Activated CD4-positive, CD25-positive, alpha-beta regulatory T cell treated with anti-CD3 and anti-CD28 coated beads, Interleukin-2, amount 50 U/mL, for 24 hours (primary cell): ENCODE measurements around the gene CHMP4A.
"Not testable (repeated sequence)": the region's sequence is repeated elsewhere in the genome, so short reads cannot be mapped to it uniquely, and the experiment has no call there.

Source experiments
- ATAC-seq, 2 donors: fragments of 150-1000 bp; cut with Tn5 transposase; one replicate each; pipeline ENCODE4 v1.10.0; 2021; ENCODE audit warnings: mild to moderate bottlenecking in 1 of 2, moderate library complexity in 1 of 2

CHMP4A gene

DNA sequence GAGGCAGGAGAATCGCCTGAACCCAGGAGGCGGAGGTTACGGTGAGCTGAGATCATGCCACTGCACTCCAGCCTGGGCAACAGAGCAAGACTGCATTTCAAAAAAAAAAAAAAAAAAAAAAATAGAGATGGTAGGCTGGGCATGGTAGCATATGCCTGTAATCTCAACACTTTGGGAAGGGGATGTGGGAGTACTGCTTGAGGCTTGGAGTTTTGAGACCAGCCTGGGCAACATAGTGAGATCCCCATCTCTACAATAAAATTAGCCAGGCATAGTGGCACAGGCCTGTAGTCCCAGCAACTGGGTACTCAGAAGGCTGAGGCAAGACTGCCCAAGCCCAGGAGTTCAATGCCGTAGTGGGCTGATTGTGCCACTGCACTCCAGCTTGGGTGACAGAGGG is 9.7 kb upstream of the CHMP4A start:
- not testable (repeated sequence) for ATAC-seq

DNA sequence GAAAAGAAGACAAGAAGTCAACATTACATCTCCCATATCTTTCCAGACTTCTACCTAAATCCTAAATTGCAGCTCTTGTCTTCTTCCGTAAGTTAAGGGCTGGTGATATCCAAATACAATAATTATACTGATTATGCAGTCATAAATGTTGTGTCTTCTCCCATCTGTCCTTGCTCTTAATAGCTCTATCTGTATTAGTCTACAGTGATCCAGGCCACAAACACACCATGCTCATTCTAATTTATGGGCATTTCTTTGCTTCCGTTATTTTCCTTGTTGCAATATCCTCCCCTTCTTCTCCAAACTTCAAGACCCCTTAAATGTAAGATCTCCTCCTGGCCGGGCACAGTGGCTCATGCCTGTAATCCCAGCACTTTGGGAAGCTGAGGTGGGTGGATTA is 6.2 kb upstream of the CHMP4A start:
- no peak for ATAC-seq

DNA sequence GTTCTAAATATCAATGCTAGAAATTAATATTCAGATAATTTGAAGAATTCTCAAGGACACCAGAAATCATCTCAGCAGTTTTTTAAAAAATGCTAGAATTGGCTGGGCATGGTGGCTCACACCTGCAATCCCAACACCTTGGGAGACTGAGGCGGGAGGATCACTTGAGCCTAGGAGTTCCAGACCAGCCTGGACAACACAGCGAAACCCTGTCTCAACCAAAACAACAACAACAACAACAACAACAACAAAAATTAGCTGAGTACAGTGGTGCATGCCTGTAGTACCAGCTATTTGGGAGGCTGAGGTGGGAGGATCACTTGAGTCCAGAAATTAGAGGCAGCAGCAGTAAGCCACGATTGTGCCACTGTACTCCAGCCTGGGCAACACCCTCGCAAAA is 5.8 kb upstream of the CHMP4A start:
- no peak for ATAC-seq

DNA sequence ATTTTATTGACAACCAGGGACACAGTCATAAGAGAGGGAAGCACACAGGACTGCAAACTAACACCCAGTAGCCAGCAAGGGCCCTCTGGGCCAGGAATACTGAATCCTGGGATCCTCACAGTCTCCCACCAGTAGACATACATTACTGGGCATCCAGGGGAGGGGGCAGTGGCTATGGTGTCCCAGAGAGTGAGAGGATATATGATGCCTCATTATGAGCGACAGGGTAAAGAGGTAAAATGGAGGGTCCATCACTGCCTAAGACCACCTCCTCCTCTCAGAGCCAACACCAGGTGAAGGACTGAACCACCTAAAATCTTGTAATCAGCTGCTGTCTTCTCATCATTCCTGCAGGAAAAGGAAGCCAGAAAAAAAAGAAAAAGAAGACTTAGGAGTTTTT is 3.6 kb upstream of the CHMP4A start:
- not testable (repeated sequence) for ATAC-seq

DNA sequence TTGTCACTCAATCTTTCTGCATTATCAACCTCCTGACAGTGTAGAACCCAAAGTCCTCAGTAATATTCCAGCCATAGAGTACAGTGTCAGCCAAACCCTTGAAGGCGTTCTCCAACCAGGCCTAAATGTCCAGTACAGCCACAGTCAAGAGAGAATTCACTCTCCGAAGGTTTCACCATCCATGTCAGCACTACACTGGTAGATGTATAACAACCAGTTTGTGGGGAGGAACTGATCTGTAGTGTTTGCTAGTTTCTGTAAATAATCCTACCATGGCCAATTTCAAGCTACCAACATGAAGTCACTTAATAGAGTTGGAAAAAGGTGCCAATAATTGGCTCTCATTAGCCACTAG is 3.0 kb upstream of the CHMP4A start:
- ATAC-seq: no peak

DNA sequence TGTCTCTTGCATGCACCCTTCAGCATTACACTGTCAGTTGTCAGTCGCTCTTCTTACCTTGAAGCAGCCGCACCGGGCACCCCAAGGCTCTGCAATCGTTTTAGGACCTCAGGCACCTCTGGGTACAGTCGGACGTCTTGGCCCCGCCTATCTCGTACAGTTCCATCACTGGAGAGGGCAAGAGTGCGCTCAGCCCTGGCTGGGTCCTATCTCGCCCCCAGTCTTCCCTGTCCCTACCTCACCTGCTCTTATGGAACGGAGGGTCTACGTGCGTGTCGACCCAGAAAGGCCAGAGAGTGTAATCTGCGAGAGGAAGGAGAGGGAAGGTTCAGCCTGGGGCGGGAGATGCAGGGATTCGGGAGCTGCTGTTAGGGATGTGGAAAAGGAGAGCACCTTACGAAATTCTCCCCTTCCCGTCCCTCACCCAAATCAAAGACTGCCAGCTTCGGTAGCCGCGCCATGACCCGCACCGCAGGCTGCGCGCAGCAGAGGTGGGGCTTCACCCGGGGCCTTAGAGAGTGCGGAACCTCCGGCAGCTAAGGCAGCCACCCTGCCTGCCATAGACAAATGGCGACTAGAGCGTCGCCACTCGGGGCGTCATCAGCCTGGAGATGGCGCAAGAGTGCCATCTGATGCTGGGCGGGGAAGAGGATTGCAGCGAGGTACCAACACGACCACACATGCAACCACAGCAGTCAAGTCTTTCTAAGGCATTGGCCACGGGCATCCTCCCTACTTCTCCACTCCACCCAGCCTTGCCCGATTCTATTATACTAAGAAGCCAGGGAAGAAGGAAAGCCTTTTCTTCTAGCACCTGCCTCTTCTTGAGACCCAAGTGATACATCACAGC is 2.4 kb upstream of the CHMP4A start, which contains the start of gene MDP1:
MDP1 (minus strand) TSS at position 572 of the 850 bp plus-strand sequence; CDS start at position 461, 111 bp downstream.
- ATAC-seq: peak; percentile 67 to 68

DNA sequence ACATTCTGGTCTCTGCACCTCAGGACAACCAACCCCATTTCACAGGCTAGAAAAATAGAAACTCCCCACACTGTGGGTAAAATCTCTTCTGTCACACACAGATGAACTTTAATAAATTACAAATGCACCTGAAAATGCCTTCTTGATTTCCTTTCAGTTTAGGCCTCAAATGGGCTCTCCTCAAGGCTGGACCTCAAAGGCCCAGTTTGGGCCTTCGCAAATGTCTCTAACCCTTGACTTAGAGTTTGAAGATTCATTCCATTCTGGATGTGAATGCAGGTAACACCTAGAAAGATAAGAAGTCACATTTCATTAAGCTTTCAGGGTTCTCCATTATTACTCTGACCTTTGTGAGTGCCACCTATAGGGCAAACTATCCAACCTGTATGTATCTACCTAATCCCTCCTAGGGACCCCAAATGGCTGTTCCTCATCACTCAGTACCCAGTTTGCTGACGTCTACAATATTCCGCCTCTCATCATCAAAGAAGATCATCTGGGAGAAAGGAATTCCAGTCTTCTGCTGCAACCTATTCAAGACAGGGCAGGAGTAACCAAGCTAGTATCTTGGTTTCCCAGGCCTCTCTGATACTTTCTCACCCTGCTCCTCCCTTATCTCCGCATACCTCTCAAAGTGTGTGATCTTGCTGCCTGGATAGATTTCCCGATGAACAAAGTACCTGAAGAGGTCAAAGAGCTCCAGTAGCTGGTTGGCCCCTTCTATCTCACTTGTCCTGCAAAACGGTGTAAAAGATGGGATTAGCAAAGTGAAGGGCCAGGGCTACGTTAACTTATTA is 776 bp upstream of the CHMP4A start:
- no peak for ATAC-seq

DNA sequence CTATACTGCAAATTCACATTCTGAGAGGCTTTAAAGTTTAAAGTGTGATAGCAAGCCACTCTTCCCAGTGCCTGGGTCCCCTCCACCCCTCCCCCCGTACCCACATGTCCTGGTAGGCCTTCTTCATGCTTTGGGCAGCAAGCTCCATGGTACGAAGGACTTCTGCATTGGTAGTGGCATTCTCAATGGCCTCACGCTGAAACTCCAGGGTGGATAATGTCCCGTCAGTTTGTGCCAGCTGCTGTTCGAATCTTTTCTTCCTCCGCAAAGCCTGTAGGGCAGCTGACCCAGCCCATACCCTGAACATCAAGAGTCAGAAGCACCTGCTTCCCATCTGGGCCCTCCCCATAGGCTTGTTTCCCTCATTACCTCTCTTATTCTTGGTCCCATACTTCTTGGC is 2.0 kb downstream of the CHMP4A start:
- ATAC-seq: no peak

DNA sequence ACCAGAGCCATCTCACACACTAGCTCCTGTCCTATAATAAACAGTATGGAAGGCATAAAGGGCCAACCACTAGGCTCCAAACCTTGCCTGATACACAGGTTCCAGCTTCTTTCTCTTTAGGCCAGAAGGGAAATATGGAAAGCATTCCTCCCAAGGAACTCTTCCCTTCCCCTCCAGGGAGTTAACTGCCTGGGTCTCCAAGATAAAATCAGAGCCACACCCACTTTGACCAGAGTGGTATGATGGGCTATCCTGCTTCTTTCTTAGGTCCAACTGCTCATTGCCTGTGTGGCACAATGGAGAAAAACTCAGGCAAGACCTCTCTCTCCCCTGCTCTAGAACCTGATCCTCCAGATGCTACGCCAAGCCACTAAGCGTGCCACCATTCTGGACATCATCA is 5.7 kb downstream of the CHMP4A start:
- ATAC-seq: no peak

DNA sequence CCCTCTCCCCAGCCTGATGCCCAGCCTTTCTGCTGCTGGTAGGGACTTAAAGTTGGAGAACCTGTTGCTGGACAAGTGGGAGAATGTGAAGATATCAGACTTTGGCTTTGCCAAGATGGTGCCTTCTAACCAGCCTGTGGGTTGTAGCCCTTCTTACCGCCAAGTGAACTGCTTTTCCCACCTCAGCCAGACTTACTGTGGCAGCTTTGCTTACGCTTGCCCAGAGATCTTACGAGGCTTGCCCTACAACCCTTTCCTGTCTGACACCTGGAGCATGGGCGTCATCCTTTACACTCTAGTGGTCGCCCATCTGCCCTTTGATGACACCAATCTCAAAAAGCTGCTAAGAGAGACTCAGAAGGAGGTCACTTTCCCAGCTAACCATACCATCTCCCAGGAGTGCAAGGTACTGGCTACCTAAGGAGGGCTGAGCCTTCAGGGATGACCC is 6.2 kb downstream of the CHMP4A start:
- ATAC-seq: no peak

DNA sequence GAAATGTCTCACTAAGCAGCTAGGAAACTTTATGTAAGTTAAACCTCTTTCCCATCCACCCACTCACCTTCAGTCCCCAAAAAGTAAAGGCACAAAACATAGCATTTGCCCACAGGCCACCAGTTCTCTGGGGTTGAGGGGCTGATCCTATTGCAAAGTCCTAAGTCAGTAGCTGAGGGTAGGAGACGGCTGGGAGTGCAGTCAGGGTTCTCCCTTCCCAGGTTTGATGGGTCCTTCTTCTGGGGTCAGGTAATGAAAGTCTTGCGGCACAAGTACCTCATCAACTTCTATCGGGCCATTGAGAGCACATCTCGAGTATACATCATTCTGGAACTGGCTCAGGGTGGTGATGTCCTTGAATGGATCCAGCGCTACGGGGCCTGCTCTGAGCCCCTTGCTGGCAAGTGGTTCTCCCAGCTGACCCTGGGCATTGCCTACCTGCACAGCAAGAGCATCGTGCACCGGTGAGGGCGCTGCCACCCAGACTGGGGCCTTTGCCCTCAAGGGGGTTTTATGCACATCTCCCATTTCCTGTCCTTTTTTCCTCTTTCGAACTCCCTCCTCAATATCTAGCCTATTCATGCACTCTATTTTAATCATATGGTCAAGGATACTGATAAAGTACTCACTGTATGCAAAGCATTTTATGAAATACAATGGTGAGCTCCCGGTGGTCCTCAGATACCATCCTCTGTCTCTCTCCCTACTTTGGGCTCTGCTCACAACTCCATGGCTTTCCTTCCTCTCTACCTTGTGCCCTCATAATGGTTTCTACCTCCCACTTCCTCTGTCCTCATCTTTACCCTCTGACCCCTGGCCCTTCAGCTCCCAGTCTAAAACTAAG is 6.8 kb downstream of the CHMP4A start:
- no peak for ATAC-seq

DNA sequence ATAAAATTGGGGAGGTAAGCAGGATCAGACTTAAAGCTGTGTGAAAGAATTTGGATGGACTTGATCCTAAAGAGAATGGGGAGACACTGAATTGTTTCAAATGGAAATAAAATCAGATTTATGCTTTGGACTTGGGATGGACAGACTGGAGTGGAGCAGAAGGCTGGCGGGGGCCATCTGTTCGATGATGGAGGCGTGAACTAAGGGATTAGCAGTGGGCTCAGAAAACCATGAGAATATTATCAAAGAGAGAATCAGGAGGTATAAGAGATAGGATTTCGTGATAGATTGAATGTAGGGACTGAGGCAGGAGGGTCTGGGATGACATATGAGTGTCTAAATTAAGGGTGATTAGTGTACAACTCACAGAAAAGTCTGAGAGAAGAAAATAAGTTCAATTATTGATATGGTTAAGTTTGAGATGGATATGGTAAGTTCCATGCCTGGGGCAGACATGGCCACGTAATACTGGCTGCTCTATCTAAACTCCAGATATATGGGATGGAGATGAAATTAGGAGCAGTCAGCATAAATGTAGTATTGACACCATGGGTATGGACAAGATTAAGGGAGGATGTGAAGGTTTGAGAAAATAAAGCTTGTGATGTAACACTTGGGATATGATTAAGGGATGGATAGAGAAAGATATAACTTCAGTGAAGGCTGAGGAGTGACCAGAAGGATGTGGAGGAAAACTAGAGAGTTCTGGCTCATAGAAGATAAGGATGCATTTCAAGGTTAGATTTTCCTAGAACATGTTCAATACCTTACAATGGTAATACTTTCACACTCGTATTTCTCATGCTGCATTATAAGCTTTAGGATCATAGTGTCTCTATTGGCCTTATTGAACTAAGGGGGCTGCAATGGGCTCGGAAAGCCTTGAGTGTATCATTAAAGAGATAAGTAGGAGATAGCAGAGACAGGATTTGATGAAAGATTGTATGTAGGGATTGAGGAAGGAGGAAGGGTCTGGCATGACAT is 8.8 kb downstream of the CHMP4A start:
- ATAC-seq: no peak

DNA sequence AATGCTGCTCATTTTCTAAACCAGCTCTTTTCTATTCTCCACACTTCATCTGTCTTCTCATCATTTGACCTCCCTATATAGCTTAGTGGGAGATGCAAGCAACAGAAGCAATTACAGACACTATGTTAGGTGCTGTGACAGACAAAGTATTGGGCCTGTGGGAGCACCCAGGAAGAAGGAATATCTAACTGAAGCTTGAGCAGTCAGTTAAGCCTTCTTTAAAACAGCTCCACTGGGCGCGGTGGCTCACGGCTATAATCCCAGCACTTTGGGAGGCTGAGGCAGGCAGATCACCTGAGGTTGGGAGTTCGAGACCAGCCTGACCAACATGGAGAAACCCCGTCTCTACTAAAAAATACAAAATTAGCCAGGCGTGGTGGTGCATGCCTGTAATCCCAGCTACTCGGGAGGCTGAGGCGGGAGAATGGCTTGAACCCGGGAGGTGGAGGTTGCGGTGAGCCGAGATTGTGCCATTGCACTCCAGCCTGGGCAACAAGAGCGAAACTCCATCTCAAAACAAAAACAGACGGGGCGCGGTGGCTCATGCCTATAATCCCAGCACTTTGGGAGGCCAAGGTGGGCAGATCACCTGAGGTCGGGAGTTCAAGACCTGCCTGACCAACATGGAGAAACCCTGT is 9.9 kb downstream of the CHMP4A start:
- ATAC-seq: not testable (repeated sequence)

DNA sequence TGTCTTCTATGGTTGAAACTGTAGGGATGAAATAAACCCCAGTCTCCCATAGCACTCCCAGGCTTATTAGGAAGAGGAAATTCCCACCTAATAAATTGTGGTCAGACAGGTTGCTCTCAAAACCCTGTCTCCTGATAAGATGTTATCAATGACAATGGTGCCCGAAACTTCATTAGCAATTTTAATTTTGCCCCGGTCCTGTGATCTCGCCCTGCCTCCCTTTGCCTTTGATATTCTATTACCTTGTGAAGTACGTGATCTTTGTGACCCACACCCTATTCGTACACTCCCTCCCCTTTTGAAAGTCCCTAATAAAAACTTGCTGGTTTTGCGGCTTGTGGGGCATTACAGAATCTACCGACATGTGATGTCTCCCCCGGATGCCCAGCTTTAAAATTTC is 10.8 kb downstream of the CHMP4A start:
- not testable (repeated sequence) for ATAC-seq

DNA sequence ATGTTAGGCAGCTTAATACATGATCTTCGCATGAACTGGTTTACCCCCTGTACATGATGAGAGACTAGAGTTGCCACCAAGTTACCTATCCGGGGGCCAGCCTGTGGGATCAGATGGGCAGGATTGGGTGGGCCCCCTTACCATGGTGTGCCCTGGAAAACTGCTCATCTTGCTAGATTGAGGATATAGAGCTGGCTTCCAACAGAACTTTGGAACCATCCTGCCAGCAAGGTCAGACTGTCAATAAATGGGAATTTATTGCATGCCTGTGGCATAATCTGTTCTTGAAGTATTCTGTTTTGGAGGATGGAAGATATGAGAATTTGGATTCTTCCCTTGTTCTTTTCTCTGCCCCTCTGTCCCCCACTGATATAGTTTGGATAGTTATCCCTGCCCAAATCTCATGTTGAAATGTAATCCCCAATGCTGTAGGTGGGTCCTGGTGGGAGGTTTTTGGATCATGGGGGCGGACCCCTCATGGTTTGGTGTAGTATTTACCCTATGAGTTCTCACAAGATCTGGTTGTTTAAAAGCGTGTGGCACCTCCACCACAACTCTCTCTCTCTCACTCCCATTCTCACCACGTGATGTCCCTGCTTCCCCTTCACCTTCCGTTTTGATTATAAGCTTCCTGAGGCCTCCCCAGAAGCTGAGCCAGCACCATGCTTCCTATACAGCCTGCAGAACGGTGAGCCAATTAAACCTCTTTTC is 14.3 kb downstream of the CHMP4A start:
- ATAC-seq: no peak

DNA sequence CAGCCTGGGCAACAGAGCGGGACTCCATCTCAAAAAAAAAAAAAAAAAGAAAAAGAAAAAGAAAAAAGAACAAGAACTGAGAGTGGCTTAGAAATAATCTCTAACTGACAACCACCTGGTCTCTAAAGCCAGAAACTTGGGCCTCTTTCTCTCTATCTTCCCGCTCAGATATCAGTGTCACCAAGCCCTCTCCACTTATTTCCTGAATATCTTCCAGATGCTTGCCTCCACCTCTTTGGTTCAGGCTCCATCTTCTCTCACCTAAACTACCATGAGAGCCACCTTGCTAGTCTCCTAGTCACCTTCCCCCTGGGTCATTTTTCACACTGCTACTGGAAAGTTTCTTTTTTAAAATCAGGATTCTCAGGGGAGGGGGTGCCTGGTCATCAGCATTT is 16.2 kb downstream of the CHMP4A start:
- no peak for ATAC-seq

DNA sequence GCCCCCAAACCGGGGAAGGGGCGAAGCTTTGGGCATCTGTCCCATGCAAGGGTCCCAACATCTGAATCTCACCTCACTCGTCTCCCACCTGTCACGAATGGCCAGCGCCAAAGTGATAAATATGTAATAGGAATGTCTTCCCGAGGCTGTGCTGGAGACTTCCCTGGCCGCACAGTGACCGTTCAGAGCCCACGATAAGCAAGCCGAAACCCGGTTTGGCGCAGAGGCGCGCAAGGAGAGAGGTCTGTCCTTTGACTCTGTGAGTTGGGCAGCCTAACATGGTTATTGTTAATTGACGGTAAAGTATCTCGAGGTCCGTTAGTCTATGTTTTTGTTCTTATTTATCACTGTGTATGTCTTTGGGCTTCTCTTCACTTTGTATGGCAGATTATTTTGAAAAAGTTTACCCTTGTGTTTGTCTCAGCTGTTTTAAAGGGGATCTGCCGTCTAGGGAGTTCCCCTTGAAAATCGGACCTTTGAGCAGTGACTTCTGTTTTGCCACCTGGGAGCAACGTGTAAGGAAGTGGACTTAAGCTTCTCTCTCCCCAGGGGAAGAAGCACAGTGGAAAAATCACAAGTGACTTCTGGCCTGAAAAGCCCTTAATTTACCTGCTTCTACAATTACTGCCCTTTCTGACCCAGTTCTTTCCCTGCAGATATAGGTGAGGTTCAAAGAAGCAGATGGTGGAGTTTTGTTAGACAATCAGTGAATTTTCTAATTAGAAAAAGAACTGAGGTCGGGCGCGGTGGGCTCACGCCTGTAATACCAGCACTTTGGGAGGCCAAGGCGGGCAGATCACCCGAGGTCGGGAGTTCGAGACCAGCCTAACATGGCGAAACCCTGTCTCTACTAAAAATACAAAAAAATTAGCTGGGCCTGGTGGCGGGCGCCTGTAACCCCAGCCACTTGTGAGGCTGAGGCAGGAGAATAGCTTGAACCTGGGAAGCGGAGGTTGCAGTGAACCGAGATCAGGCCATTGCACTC is 16.9 kb downstream of the CHMP4A start:
- ATAC-seq: no peak

DNA sequence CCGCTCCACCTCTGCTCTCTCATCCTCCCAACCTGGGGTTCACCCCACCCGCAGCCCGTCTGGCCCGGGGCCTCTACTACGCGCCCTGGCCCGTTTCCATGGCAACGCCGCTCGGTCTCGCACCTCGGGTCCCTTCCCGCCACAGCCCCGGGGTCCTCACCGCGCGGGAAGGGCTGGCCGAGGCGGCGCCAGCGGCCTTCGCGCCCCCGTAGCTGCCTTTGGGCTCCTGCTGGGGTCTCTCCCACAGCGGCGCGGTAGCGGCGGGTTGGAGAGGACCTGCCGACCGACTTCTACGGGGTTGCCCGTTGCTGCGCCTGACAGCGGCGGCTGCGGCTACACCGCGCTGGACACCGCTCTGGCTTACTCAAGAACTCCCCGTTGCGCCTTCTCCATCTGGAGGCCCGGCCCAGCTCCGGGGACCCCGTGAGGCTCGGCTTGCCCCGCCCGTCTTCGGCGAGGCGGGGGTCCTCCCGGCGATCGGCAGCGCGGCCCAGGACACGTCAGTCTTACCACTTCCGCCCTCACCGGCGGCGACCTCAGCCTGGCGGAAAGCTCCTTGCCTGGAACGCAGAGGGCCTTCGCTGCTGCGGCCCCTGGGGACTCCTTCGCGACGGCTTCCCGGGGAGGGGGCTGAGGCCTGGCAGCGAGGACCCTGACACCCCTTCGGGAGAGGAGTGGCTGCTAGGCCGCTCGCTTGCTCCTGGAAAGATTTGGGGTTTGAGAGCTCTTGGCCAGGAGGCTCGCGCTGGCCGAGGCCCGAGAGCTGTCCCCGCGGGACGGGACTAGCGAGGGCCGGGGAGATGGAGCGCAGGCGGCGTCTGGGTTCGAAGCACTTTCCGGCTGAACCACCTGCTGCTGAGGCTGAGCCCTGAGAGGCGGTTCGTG is 17.9 kb downstream of the CHMP4A start, which contains the start of gene TM9SF1:
TM9SF1 (minus strand) TSS at position 256 of the 885 bp plus-strand sequence. CDS start 422 bp downstream, outside the sequence.
- peak; percentile 93 to 97 for ATAC-seq
